HuH-7.5 (cell line): ENCODE results near the gene RAMP3.
"Not testable (repeated sequence)": the region's sequence is repeated elsewhere in the genome, so short reads cannot be mapped to it uniquely, and the experiment has no call there.

Experiments used
- DNase-seq: peaks from one replicate; pipeline ENCODE4 v3.0.0; 2011; ENCODE audit warnings: low spot score

The RAMP3 gene

GRCh38 chr7:45157653-45158401, at the start of gene RAMP3:
Gene RAMP3 (plus strand): TSS chr7:45157791. CDS start chr7:45157829, 38 bp downstream.
- DNase-seq, result no peak

GRCh38 chr7:45108863-45109262, 48.7 kb upstream of the RAMP3 start:
- DNase-seq, result no peak

GRCh38 chr7:45111298-45112223, 46.0 kb upstream of the RAMP3 start, which contains the start of gene TBRG4:
Gene TBRG4 (minus strand): TSS chr7:45111697. CDS start chr7:45109237, 2,460 bp downstream.
- peak; percentile 89 for DNase-seq

GRCh38 chr7:45112648-45113047, 44.9 kb upstream of the RAMP3 start:
- DNase-seq, result no peak

GRCh38 chr7:45114257-45114656, 43.3 kb upstream of the RAMP3 start:
- DNase-seq, result not testable (repeated sequence)

GRCh38 chr7:45114926-45115325, 42.7 kb upstream of the RAMP3 start:
- no peak for DNase-seq

- DNase-seq, result no peak
Observed at GRCh38 chr7:45116048-45116447, 41.5 kb upstream of the RAMP3 start.

- no peak for DNase-seq
Observed at GRCh38 chr7:45117582-45117981, 40.0 kb upstream of the RAMP3 start.

GRCh38 chr7:45118292-45118691, 39.3 kb upstream of the RAMP3 start:
- DNase-seq, result no peak

- no peak for DNase-seq
Observed at GRCh38 chr7:45118889-45119331, 38.7 kb upstream of the RAMP3 start.

GRCh38 chr7:45119550-45119949, 38.0 kb upstream of the RAMP3 start:
- no peak for DNase-seq

- no peak for DNase-seq
Observed at GRCh38 chr7:45122975-45123860, 34.4 kb upstream of the RAMP3 start.

GRCh38 chr7:45123913-45124710, 33.5 kb upstream of the RAMP3 start:
- DNase-seq, result no peak

GRCh38 chr7:45125193-45125904, 32.2 kb upstream of the RAMP3 start:
- no peak for DNase-seq

- no peak for DNase-seq
Observed at GRCh38 chr7:45126201-45126600, 31.4 kb upstream of the RAMP3 start.

GRCh38 chr7:45126920-45127319, 30.7 kb upstream of the RAMP3 start:
- DNase-seq, result no peak

- DNase-seq, result no peak
Observed at GRCh38 chr7:45129181-45129800, 28.3 kb upstream of the RAMP3 start.

GRCh38 chr7:45129906-45130305, 27.7 kb upstream of the RAMP3 start:
- no peak for DNase-seq

GRCh38 chr7:45130910-45131309, 26.7 kb upstream of the RAMP3 start:
- no peak for DNase-seq

- no peak for DNase-seq
Observed at GRCh38 chr7:45131891-45132290, 25.7 kb upstream of the RAMP3 start.
